GM12874 (cell line): Measurements from ENCODE around the gene ASS1.

Experiments used
- TF ChIP-seq, protein P1 (sequence below): IDR thresholded peaks from 2 replicates; pipeline ENCODE4 v1.5.1; 2011; ENCODE audit warnings: low read depth, mild to moderate bottlenecking, control low read depth, low read length, moderate library complexity; ENCODE audit not compliant: insufficient read depth

Gene ASS1

GRCh38 chr9:130474106-130474505 lies 29.3 kb downstream of the ASS1 start:
- TF ChIP-seq, protein P1, sequence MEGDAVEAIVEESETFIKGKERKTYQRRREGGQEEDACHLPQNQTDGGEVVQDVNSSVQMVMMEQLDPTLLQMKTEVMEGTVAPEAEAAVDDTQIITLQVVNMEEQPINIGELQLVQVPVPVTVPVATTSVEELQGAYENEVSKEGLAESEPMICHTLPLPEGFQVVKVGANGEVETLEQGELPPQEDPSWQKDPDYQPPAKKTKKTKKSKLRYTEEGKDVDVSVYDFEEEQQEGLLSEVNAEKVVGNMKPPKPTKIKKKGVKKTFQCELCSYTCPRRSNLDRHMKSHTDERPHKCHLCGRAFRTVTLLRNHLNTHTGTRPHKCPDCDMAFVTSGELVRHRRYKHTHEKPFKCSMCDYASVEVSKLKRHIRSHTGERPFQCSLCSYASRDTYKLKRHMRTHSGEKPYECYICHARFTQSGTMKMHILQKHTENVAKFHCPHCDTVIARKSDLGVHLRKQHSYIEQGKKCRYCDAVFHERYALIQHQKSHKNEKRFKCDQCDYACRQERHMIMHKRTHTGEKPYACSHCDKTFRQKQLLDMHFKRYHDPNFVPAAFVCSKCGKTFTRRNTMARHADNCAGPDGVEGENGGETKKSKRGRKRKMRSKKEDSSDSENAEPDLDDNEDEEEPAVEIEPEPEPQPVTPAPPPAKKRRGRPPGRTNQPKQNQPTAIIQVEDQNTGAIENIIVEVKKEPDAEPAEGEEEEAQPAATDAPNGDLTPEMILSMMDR, result no peak

DNA sequence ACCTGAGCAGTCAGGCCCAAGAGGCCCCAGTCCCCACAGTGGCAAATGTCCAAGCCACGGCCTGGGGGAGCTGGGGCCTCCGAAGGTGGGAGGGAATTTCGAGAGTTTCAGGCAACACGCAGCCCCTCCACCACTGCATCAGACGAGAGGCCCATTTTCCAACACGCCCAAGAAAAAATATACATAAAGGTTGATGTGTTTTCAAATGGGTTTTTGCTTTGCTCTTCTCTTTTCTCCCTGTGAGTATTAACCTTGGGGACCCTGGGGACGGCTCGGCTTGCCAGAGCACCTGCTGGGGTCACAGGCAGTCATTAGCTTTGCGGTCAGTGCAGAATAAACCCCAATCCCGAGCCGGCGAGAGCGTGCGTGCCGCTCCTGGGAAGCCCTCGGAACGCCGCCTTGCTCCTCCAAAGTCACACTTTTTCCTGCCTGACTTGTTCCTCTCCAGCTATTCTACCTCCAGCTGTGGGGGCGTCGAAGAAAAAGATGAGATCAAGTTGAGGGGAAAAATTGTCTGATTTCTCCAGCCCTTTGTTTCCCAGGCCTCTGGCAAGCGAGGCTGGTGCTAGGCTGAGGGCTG lies 31.5 kb downstream of the ASS1 start:
- TF ChIP-seq, protein P1, result no peak

- TF ChIP-seq, protein P1, result no peak
Measured at GRCh38 chr9:130477564-130477963, 32.8 kb downstream of the ASS1 start.

DNA sequence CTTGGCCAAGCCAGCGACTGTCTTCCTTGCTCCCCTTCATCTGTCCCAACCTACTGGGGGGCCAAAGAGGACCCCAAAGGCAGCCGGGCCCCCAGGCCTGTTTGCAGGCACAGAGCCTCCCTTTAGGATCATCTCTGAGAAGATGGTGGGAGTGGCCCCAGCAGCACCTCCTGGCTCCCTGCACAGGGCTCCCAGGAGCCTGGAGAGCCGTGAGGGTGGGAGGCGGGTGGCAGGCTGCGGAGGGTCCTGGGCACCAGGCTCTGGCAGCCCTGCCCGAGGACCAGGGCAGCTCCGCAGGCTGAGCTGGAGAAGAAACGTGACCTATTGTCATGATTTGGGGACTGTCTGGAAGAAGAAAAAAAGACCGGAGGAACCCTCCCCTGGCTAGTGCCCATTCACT lies 33.4 kb downstream of the ASS1 start:
- TF ChIP-seq, protein P1, result no peak

- TF ChIP-seq, protein P1, result no peak
Measured at GRCh38 chr9:130478736-130479575, 34.2 kb downstream of the ASS1 start.

- TF ChIP-seq, protein P1, result no peak
Measured at GRCh38 chr9:130479587-130479986, 34.8 kb downstream of the ASS1 start.

GRCh38 chr9:130480673-130481072 lies 35.9 kb downstream of the ASS1 start:
- TF ChIP-seq, protein P1, result 0 out of 2 replicates have a peak, but pooled peaks have one; percentile 5
